ENCODE results near the gene ROR2.

ROR2 gene

GRCh38 chr9:91680106-91680505, 269.9 kb downstream of the ROR2 start:
- no peak for DNase-seq (ENCODE audit: low read depth in 3 of 3)

DNA sequence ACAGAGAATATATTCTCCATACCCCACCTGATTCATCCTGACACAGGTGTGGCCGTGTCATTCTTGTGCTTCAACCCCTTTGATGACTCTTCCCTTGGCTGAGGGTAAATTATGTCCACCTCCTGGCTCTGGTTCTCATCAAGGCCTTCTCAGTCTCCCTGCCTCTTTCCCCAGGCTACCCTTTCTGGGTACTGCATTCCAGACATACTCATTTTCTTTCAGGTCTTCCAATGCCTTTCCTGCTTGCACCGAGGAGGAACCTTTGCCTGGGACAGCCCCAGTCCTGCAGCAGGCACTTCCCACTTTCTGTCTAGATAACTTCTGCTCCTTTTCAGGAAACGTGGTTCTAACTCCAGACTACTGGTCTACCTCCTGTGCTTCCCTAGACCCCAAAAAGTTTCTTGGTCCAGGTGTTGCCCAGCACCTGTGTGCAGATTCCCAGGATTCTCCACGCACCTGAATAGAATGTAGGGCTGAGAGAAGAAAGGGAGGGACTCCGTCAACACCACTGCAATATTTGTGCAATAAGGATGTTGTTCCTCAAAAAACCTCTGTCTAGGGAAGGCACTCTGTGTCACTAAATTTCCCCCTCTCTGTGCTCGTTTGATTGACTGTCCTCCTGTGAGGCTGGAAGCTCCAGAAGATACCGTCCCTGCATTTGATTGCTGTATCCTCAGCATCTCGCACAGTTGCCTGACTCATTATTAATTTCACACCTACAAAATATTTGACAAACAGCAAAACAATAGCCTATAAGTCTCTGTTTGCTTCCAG, 271.0 kb downstream of the ROR2 start:
- DNase-seq (ENCODE audit: low read depth in 3 of 3) = no peak

DNA sequence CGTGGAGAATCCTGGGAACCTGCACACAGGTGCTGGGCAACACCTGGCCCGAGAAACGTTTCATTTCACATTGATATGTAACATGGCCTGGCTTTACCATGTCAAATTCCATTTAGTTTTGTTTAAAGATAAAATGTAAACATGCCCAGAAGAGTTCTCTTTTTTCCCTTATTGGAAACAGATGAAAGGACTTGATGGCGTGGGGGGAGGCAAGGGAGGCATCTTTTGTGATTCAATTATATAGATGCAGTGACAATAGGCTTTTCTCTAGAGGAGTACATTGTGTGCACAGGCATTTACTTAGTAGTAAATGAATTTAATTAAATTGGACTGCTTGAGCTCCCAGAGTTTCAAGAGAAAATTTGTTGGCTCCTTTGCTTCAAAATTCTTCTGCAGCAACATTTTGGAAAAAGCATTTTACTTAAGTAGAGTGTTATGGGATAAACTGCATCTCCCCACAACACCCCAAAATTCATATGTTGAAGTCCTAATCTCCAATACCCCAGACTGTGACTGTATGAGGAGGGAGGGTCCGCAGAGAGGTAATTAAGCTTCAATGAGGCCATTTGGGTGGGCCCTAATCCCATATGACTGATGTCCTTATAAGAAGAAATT, 272.1 kb downstream of the ROR2 start:
- DNase-seq (ENCODE audit: low read depth in 3 of 3) = no peak

DNA sequence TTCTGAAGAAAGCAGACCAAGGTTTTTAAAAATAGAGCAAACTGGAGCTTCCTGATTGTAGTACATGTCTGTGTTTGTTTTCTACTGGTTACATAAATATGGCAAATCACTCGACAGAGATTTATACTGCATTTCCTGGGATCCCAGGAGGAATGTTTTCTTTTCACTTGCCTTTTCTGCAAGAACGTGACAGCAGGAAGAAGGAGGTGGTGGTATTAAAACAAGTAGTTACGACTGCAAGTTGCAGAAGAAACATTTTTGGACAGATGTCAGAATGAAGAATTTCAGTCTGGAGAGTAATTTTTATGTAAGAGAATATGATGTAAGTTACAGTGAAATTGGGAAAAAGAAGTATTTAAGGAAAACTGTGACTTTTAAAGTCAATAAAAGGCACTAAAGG, 272.7 kb downstream of the ROR2 start:
- no peak for DNase-seq (ENCODE audit: low read depth in 3 of 3)

DNA sequence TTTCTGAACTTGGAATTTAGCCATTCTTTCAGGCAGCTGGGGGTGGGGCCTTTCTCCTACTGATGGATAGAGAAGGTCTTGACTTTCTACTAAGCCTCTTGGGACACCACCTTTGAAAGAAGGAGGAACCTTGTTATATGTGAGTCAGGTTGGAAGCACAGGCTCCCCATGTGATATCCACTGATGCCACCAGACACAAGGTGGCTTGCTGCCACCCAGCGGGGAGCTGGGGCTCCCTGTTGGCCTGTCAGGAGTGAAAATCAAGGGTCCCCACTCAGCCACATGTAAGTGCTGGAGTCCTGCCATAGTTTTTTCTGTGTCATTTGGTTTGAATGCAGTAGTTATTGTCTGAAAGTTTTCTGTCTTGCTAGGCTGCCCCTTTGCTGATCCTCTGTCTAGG, 274.0 kb downstream of the ROR2 start:
- no peak for DNase-seq (ENCODE audit: low read depth in 3 of 3)

DNA sequence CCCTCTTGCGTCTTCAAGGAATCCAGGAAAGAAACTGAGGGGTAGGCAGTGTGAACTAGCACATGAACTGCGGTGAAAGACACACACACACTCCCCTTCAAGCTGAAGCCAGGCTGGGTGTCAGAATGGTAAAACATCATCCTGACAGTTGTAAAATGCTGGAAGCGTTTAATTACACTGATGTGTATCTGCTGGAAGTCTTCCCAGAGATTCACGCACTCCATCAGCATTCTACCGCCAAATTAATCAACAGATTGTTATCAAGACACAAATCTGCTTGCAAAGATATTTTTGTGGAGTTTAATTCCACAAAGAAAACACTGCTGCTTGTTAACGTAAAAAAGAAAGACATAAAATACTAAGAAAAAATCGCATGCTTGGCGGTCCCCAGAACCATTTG, 285.4 kb downstream of the ROR2 start:
- no peak for DNase-seq (ENCODE audit: low read depth in 3 of 3)

DNA sequence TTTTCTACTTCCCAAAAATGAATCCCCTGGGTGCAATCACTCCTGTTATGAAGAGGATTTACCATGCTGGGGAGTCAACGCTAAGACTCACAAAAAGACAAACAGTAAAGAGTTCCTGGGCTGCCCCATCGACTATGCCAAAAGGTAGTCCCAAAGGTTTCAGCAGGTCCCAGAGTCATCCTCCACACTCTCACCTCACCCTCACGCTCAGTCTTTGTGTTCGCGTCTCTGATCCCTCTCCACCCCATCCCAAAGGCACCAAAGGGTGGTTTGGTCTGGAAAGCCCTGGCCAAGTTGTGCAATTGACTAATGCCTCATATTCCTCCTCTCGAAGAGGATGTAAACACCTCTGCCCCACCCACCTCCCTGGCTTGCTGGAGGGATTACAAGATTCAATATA, 286.2 kb downstream of the ROR2 start:
- no peak for DNase-seq (ENCODE audit: low read depth in 3 of 3)

DNA sequence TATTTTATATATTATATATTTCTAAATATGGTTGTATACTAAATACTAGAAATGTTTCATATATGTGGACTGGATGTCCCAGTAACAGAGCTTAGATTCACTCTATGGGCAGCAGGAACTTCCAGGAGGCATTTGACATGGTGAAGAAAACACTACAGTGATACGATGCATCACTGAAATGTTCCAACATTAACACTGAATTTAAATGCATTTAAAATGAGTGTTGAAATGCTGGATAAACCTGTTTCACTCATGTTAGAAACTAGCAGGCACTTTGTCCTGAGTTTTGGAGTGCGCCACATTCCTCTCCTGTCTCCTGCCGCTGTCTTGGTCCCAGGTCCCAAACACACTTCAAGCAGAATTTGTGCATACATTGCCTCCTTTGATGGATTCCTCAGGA, 288.6 kb downstream of the ROR2 start:
- DNase-seq (ENCODE audit: low read depth in 3 of 3) = no peak

DNA sequence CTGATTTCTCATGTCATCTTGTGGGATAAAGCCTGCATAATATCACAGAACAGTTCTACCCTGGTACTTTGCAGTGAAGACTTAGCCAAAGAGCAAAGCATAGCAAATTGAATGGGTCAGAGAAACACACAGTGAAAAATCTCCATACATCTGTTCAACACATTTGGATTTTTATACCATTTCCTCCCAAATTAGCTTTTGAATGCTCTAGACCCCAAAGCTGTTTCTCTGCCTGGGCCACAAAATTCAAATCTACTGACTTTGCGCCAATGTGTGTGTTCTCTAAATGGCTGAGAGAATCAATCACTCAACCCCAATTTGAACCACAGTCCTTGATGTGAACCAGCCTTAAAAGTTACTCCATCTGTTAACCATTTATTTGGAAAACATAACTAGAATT, 289.5 kb downstream of the ROR2 start:
- DNase-seq (ENCODE audit: low read depth in 3 of 3) = no peak

GRCh38 chr9:91659529-91660495, 290.2 kb downstream of the ROR2 start:
- no peak for DNase-seq (ENCODE audit: low read depth in 3 of 3)

- no peak for DNase-seq (ENCODE audit: low read depth in 3 of 3)
Observed at GRCh38 chr9:91658513-91659105, 291.4 kb downstream of the ROR2 start.

DNA sequence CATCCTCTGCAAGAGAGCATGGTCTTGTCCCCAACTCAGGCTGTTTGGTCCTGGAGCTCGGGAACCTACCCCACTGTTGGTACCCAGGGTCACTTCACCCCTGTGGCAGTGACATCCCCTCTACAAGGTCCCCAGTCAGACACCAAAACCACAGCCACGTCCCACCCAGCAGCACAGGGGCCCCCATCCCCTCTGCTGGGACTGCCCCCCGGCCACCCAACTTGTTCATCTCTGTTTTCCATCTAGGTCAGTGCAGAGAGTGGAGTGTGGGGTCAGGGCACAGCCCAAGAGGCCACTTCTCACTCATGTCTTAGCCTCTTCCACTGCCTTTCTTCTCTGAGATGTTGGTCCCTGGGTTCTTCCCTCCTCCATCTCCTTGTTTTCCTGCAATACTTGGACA, 292.5 kb downstream of the ROR2 start:
- no peak for DNase-seq (ENCODE audit: low read depth in 3 of 3)

GRCh38 chr9:91655658-91656057, 294.4 kb downstream of the ROR2 start:
- DNase-seq (ENCODE audit: low read depth in 3 of 3) = no peak

GRCh38 chr9:91655215-91655614, 294.8 kb downstream of the ROR2 start:
- no peak for DNase-seq (ENCODE audit: low read depth in 3 of 3)

DNA sequence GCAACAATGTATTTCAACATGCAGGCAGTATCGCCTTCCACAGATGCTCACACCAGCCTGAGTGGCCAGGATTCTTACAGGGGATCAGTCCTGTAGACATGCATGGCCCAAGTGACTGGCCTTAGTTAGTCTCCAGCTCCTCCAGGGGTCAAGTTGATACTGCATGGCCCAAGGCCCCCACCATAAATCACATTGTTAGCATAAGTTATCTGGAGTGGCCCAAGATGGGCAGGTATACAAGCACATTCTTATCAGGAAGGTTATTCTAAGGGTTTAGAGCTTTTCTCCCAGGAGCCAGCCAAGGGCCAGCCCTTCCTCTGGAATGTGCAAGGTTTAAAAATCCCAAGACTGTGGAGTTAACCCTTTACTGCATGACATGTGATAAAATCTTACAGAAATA, 295.5 kb downstream of the ROR2 start:
- DNase-seq (ENCODE audit: low read depth in 3 of 3) = no peak

- no peak for DNase-seq (ENCODE audit: low read depth in 3 of 3)
Observed at GRCh38 chr9:91647371-91647770, 302.7 kb downstream of the ROR2 start.

- no peak for DNase-seq (ENCODE audit: low read depth in 3 of 3)
Observed at GRCh38 chr9:91646702-91647101, 303.3 kb downstream of the ROR2 start.

DNA sequence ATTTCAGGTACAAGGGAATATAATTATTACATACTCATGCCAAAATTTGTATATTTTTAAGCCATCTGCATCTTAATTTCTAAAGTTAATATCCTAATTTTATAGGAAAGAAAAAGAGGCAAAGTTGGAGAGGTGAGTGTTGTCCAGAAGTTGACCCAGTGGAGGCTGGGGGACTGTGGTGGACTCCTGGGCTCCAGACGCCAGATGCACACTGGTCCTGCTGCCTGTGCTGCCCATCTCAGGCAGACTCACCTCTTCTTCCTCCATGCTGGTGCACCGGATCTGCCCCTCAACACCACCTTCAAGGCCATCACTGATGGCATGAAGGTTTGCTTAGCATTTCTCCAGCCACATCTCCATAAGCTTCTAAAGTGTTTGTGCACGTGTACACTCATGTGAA, 305.6 kb downstream of the ROR2 start:
- no peak for DNase-seq (ENCODE audit: low read depth in 3 of 3)

- no peak for DNase-seq (ENCODE audit: low read depth in 3 of 3)
Observed at GRCh38 chr9:91643481-91644077, 306.4 kb downstream of the ROR2 start.

DNA sequence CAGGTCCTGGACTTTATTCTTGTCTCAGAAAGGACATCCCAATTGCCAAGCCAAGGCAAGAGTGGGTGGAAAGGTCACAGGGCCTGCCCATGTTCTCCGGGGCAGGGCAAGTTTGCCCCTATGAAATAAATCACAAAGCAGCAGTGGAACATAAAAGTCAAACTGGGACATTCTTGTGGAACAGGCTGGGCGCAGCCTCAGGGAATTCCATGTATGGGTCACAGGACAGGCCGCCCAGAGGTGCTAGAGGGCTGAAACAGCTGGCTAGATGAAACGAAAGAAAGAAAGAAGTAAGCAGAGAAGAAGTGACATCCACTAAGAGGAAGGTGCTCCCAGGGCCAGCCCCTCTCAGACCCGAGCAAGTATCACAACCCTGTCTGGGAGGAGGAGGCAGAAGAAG, 307.3 kb downstream of the ROR2 start:
- no peak for DNase-seq (ENCODE audit: low read depth in 3 of 3)

- no peak for DNase-seq (ENCODE audit: low read depth in 3 of 3)
Observed at GRCh38 chr9:91640428-91640827, 309.6 kb downstream of the ROR2 start.

- no peak for DNase-seq (ENCODE audit: low read depth in 3 of 3)
Observed at GRCh38 chr9:91639054-91639453, 311.0 kb downstream of the ROR2 start.

Data from stimulated activated CD4-positive, alpha-beta T cell treated with anti-CD3 and anti-CD28 coated beads, TNF-alpha, amount 100 ng/mL, for 4 hours (primary cell).